NT2/D1 (cell line): Measurements from ENCODE around the gene LSS.

ENCODE experiments used
- SUZ12 ChIP-seq: IDR thresholded peaks from 2 replicates; pipeline ENCODE4 v1.6.1; 2011; ENCODE audit not compliant: insufficient read length, insufficient read depth; ENCODE audit errors: extremely low read depth
- YY1 ChIP-seq: IDR thresholded peaks from 2 replicates; pipeline ENCODE4 v1.6.1; 2011; ENCODE audit not compliant: insufficient read length, insufficient read depth
- ZNF274 ChIP-seq: IDR thresholded peaks from 2 replicates; pipeline ENCODE4 v1.6.1; 2011; ENCODE audit warnings: mild to moderate bottlenecking, low read depth, low read length

GRCh38 chr21:46193829-46194373 is 34.7 kb downstream of the LSS start:
- TF ChIP-seq ZNF274 = no peak
- TF ChIP-seq SUZ12 = no peak
- TF ChIP-seq YY1 = no peak
